K562 (cell line): ENCODE results near the gene RASGRP4. TPM values are rescaled to one million over a fixed set of nuclear protein-coding genes. Genes with fewer than 3 reads are reported as not detected.

Experiments
- AFF1 ChIP-seq, 2 experiments: fragments of 450-650 bp; IDR thresholded peaks; 2 replicates each; pipeline ENCODE4 v1.6.1; 2018; ENCODE audit warnings: mild to moderate bottlenecking in 2 of 2, low read depth in 1 of 2; ENCODE audit not compliant: partially characterized antibody in 2 of 2
- ARID1B ChIP-seq: fragments of 450-650 bp; IDR thresholded peaks from 2 replicates; pipeline ENCODE4 v1.6.1; 2016; ENCODE audit warnings: antibody characterized with exemption, mild to moderate bottlenecking, inconsistent platforms
- CUX1 ChIP-seq: fragments of 200-800 bp; sonication (Bioruptor generic); IDR thresholded peaks from 2 replicates; pipeline ENCODE4 v1.6.1; 2016; ENCODE audit warnings: missing genetic modification characterization, missing compliant biosample characterization
- EGR1 ChIP-seq: fragments of 450-650 bp; conservative IDR thresholded peaks from 2 replicates; pipeline ENCODE4 v1.6.1; 2017; ENCODE audit warnings: mild to moderate bottlenecking
- FOXK2 ChIP-seq, 2 experiments: fragments of 450-650 bp; IDR thresholded peaks in 1 of 2; conservative IDR thresholded peaks in 1 of 2; 2 replicates each; pipeline ENCODE4 v1.6.1; 2016; ENCODE audit warnings: low read depth in 2 of 2, mild to moderate bottlenecking in 1 of 2
- LCOR ChIP-seq: sonication (generic); formaldehyde crosslinking; IDR thresholded peaks from 2 replicates; pipeline ENCODE4 v1.8.0; 2022; ENCODE audit warnings: mild to moderate bottlenecking, missing genetic modification reagents
- LEF1 ChIP-seq: fragments of 450-650 bp; IDR thresholded peaks from 2 replicates; pipeline ENCODE4 v1.6.1; 2016; ENCODE audit warnings: mild to moderate bottlenecking
- SIN3A ChIP-seq, 2 experiments: fragments of 150-350 bp in 1 of 2; IDR thresholded peaks; 2 replicates each; pipeline ENCODE4 v1.6.1; 2011 to 2016; ENCODE audit warnings: borderline replicate concordance in 2 of 2, low read depth in 2 of 2, low read length in 2 of 2, mild to moderate bottlenecking in 2 of 2, moderate library complexity in 2 of 2; ENCODE audit not compliant: control insufficient read depth in 1 of 2
- SMARCA4 ChIP-seq: fragments of 450-650 bp; IDR thresholded peaks from 2 replicates; pipeline ENCODE4 v1.6.1; 2016
- SMARCE1 ChIP-seq: fragments of 450-650 bp; IDR thresholded peaks from 2 replicates; pipeline ENCODE4 v1.7.1; 2016; ENCODE audit warnings: mild to moderate bottlenecking
- TAF7 ChIP-seq: fragments of 450-650 bp; IDR thresholded peaks from 2 replicates; pipeline ENCODE4 v1.6.1; 2016; ENCODE audit warnings: missing genetic modification characterization, missing compliant biosample characterization
- UBTF ChIP-seq, 2 experiments: IDR thresholded peaks; 2 replicates each; pipeline ENCODE4 v1.6.1; 2012; ENCODE audit warnings: improper control_type of control experiment in 2 of 2, low read depth in 2 of 2, low read length in 2 of 2, borderline replicate concordance in 1 of 2
- ZBTB7A ChIP-seq: IDR thresholded peaks from 2 replicates; pipeline ENCODE4 v1.6.1; 2011; ENCODE audit warnings: low read depth, mild to moderate bottlenecking, low read length, moderate library complexity, borderline replicate concordance; ENCODE audit not compliant: control insufficient read depth
- ZC3H4 ChIP-seq: sonication (generic); formaldehyde crosslinking; IDR thresholded peaks from 2 replicates; pipeline ENCODE4 v1.9.0; 2021; ENCODE audit warnings: missing genetic modification reagents, borderline replicate concordance
- polyA plus RNA-seq, 8 experiments: library from polyadenylated mRNA; depleted of rRNA in 4 of 8; stranded (reverse) in 5 of 8; unstranded in 3 of 8; fragments of >200 nt; fragmentation: Nextera tagmentation in 2 of 8; fragmentation: Illumina TruSeq in 1 of 8; extraction: Ambion mirVana in 2 of 8; extraction: Trizol in 1 of 8; gene quantifications; 2 replicates each; pipeline versions ENCODE4 v1.2.1 to v1.2.3, GENCODE V29; 2011 to 2014; ENCODE audit warnings: inconsistent platforms in 1 of 8, missing spikeins in 1 of 8
- total RNA-seq, 7 experiments: library from RNA; depleted of rRNA in 6 of 7; stranded (reverse); fragments of >200 nt in 6 of 7; fragmentation: Illumina TruSeq in 2 of 7; extraction: Trizol in 2 of 7; gene quantifications; 2 replicates each; pipeline versions ENCODE4 v1.2.1 to v1.2.3, GENCODE V29; 2011 to 2021; ENCODE audit warnings: low replicate concordance in 1 of 7

Gene RASGRP4
- total and polyA plus RNA-seq, 9 of the 15 experiments (the other 6 are each of a cell fraction or from before 2014, with no cell fraction given): 0.39 to 4.6 (median 3.8) TPM

- TF ChIP-seq AFF1 (IDR thresholded peaks at IDR 0.05; ENCODE audit: low read depth in 1 of 2, partially characterized antibody in 2 of 2): peak in 1 of 2 experiments; percentile 10
- TF ChIP-seq EGR1: no peak
- no peak for TF ChIP-seq TAF7 (tag)
- peak; percentile 70; the same call in 1 of the 2 replicates for TF ChIP-seq SMARCE1
- 0 out of 2 replicates have a peak, but pooled peaks have one; percentile 28 for TF ChIP-seq SMARCA4
- no peak for TF ChIP-seq CUX1 (CRISPR knock-in tag)
- 0 out of 4 replicates have a peak, but pooled peaks of 1 of the 2 experiments have one; percentile 27 for TF ChIP-seq SIN3A (IDR thresholded peaks at IDR 0.05; ENCODE audit: borderline replicate concordance in 2 of 2, control insufficient read depth in 1 of 2, low read depth in 2 of 2, low read length in 2 of 2)
- TF ChIP-seq ARID1B: 0 out of 2 replicates have a peak, but pooled peaks have one; percentile 20
- peak; percentile 22 for TF ChIP-seq LEF1
- TF ChIP-seq ZBTB7A: 0 out of 2 replicates have a peak, but pooled peaks have one; percentile 6
- TF ChIP-seq ZC3H4 (CRISPR knock-in tag): 0 out of 2 replicates have a peak, but pooled peaks have one; percentile 30
- TF ChIP-seq UBTF (IDR thresholded peaks at IDR 0.05; ENCODE audit: borderline replicate concordance in 1 of 2, low read depth in 2 of 2, low read length in 2 of 2): 0 out of 4 replicates have a peak, but pooled peaks of 1 of the 2 experiments have one; percentile 9
- TF ChIP-seq LCOR: 0 out of 2 replicates have a peak, but pooled peaks have one; percentile 14
- no peak for TF ChIP-seq FOXK2 (conservative IDR thresholded peaks at IDR 0.05 in 1 of 2, IDR thresholded peaks at IDR 0.05 in 1 of 2; ENCODE audit: low read depth in 2 of 2)
Observed at GRCh38 chr19:38375098-38375493, 50.9 kb downstream of the RASGRP4 start (continued).
